Right atrium auricular region (tissue), 2 donors: ENCODE results near the gene KLHL14. TPM values are rescaled to one million over a fixed set of nuclear protein-coding genes. Genes with fewer than 3 reads are reported as not detected.

Experiments
- DNase-seq: peaks from one replicate; pipeline ENCODE4 v3.0.0-alpha.2; 2019; ENCODE audit warnings: low spot score
- H3K27ac ChIP-seq, 2 donors: fragments of 200-600 bp; sonication (generic); 1 replicate in 1 of 2; 2 replicates in 1 of 2; pipeline ENCODE4 v1.5.1; 2016 to 2019
- H3K27me3 ChIP-seq, 2 donors: fragments of 200-600 bp; sonication (generic); one replicate each; pipeline versions ENCODE4 v1.5.1 to v1.6.0; 2017 to 2019
- H3K36me3 ChIP-seq: fragments of 200-600 bp; sonication (generic); one replicate; pipeline ENCODE4 v1.5.1; 2016
- H3K4me1 ChIP-seq, 2 donors: fragments of 200-600 bp; sonication (generic); one replicate each; pipeline versions ENCODE4 v1.5.1 to v1.6.0; 2017 to 2019
- H3K4me3 ChIP-seq, 2 donors: fragments of 200-600 bp; sonication (generic); 1 replicate in 1 of 2; 2 replicates in 1 of 2; pipeline ENCODE4 v1.5.1; 2017 to 2019; ENCODE audit warnings: mild to moderate bottlenecking in 1 of 2, moderate library complexity in 1 of 2
- H3K9me3 ChIP-seq, 2 donors: fragments of 200-600 bp; sonication (generic); one replicate each; pipeline ENCODE4 v1.5.1; 2019
- CTCF ChIP-seq, 2 donors: fragments of 200-600 bp; sonication (generic); IDR thresholded peaks; one replicate each; pipeline ENCODE4 v1.5.1; 2019; ENCODE audit warnings: antibody characterized with exemption in 2 of 2
- total RNA-seq, 2 donors: library from RNA; depleted of rRNA; stranded (reverse); fragments of >200 nt; gene quantifications; one replicate each; pipeline ENCODE4 v1.1.0, GENCODE V29; 2016

Gene KLHL14
- total RNA-seq, 2 donors from 2014 or later = not detected

DNA sequence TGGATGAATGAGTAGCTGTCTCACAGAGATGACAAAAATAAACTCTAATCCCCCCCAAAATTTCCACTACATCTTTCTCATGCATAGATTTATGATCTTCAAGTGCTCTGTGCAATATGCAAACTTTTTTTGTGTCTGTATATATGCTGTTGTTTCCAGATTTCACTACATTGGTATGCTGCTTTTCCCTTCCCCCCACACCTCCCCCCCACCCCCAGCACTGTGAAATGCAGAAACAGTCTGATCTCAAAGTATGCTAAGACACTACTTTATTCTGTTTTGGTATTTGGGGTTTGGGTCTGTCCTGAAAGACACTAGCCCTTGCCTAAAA is 524 bp upstream of the KLHL14 start:
- Histone ChIP-seq H3K27me3 (peaks cover 14 to 20% of the 10 kb centered on the region in 2 donors), H3K36me3 (no peaks in the 10 kb centered on the region), H3K4me1 (peaks cover 0 to 25% of the 10 kb centered on the region in 2 donors), H3K27ac (no peak overlapping the region), H3K9me3 (no peaks in the 10 kb centered on the region), H3K4me3 (no peak overlapping the region)
- no peak for DNase-seq
- TF ChIP-seq CTCF (IDR thresholded peaks at IDR 0.05) = no peak

DNA sequence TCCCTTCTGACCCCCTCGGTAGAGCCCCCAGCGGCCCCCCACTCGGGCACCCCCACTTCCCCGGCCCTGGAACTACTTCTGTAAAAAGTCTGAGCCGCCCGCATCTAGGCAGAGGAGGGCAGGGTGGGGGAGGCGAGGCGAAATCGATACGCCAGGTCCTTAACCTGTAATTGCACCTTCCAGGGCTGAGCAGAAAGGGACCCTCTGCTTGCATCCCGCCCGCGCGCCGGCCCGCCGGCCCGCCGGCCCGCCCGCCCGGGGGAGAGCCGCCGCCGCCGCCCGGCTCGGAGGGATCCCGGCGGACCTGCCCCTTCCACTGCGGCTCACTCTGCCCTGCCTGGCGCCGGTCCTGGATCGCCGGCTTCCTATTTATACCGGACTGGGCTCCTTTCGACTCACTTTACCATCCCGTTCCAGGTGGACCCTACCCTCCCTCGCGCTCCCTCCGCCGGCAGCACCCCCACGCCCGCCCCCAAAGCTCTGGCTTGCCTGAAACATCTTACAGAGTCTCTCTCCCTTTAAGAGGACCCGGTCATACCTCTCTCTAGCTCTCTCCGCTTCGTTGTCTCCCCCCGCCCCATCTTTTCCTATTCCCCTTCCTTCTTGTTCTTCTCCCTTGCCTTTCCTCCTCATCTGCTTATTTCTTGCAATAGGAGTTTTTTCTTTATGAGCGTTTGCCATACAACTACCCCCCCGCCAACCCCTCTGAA is 797 bp downstream of the KLHL14 start:
- TF ChIP-seq CTCF (IDR thresholded peaks at IDR 0.05) = no peak
- Histone ChIP-seq H3K27me3 (peaks cover 14 to 20% of the 10 kb centered on the region in 2 donors), H3K27ac (no peak overlapping the region), H3K36me3 (no peaks in the 10 kb centered on the region), H3K9me3 (no peaks in the 10 kb centered on the region), H3K4me1 (peaks cover 0 to 25% of the 10 kb centered on the region in 2 donors), H3K4me3 (peak overlapping the region; percentile 19 to 47)
- DNase-seq = no peak

DNA sequence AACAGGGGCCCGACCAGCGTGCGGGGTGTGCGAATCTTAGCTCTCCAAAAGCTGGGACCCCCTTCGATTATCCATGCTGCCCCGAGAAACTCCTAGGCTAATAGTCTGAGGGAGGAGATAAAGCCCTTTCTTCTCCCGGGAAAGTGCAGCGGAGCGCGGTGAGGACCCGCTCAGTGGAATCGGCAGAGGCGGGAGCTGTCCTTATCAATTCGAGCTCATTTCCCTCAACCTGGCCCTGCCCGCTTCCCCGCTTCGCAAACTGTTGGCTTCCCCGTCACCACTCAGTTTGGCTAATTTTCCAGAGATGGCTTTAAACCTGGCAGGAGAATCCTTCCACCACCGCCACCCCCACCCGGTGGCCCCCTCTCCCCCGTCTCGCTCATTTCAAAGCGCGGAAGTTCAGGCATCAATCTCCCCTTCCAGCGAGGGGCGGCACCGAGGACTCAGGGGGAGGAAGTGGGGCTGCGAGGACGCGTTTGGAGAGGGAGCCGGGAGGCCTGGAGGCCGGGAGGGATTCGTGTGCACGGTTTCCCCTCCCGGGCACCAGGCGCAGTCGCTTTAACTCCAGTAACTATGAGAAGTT is 1.6 kb downstream of the KLHL14 start:
- Histone ChIP-seq H3K36me3 (no peaks in the 10 kb centered on the region), H3K27me3 (peaks cover 14 to 20% of the 10 kb centered on the region in 2 donors), H3K4me3 (peak overlapping the region; percentile 19 to 47), H3K27ac (no peak overlapping the region), H3K9me3 (no peaks in the 10 kb centered on the region), H3K4me1 (peaks cover 0 to 25% of the 10 kb centered on the region in 2 donors)
- DNase-seq = no peak
- TF ChIP-seq CTCF (IDR thresholded peaks at IDR 0.05) = no peak

- no peak for DNase-seq
- peaks cover 14 to 20% of the 10 kb centered on the region in 2 donors for H3K27me3 ChIP-seq
- TF ChIP-seq CTCF (IDR thresholded peaks at IDR 0.05) = no peak
- H3K27ac ChIP-seq = no peak overlapping the region
- H3K36me3 ChIP-seq = no peaks in the 10 kb centered on the region
- no peaks in the 10 kb centered on the region for H3K9me3 ChIP-seq
- peaks cover 0 to 25% of the 10 kb centered on the region in 2 donors for H3K4me1 ChIP-seq
- peak overlapping the region; percentile 19 to 47 for H3K4me3 ChIP-seq
These were observed 2.1 kb downstream of the KLHL14 start for GRCh38 chr18:32770666-32771168.

DNA sequence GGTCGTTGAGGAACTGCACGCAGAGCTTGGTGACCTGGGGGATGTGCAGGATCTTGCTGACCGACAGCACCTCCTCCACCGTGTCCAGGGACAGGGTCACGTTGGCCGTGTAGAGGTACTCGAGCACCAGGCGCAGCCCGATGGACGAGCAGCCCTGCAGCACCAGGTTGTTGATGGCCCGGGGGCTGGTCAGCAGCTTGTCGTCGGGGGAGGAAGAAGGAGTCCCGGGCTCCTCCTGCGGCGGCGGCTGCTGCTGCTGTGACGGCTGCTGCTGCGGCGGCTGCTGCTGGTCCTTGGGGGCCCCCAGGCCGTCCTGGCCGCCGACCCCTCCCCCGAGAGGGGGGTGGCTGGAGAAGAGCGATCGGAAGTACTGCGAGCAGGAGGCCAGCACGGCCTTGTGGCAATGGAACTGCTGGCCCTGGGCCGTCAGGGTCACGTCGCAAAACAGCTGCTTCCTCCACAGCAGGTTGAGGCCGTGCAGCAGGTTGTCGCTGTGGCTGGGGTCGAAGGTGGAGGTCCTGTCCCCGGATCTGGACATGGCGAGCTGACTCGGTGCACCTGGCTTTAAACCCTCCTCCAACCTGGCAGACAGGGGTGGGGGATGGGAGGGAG is 2.7 kb downstream of the KLHL14 start:
- H3K4me3 ChIP-seq = peak overlapping the region in 1 of 2 donors; percentile 15
- no peak for DNase-seq
- peaks cover 14 to 20% of the 10 kb centered on the region in 2 donors for H3K27me3 ChIP-seq

More for the DNA sequence above, 2.7 kb downstream of the KLHL14 start:
- peaks cover 0 to 25% of the 10 kb centered on the region in 2 donors for H3K4me1 ChIP-seq
- H3K27ac ChIP-seq = no peak overlapping the region
- H3K36me3 ChIP-seq = no peaks in the 10 kb centered on the region
- no peaks in the 10 kb centered on the region for H3K9me3 ChIP-seq
- TF ChIP-seq CTCF (IDR thresholded peaks at IDR 0.05) = no peak
